ENCODE results near the gene OPTC.
"Not testable (repeated sequence)": the region's sequence is repeated elsewhere in the genome, so short reads cannot be mapped to it uniquely, and the experiment has no call there.

OPTC gene

DNA sequence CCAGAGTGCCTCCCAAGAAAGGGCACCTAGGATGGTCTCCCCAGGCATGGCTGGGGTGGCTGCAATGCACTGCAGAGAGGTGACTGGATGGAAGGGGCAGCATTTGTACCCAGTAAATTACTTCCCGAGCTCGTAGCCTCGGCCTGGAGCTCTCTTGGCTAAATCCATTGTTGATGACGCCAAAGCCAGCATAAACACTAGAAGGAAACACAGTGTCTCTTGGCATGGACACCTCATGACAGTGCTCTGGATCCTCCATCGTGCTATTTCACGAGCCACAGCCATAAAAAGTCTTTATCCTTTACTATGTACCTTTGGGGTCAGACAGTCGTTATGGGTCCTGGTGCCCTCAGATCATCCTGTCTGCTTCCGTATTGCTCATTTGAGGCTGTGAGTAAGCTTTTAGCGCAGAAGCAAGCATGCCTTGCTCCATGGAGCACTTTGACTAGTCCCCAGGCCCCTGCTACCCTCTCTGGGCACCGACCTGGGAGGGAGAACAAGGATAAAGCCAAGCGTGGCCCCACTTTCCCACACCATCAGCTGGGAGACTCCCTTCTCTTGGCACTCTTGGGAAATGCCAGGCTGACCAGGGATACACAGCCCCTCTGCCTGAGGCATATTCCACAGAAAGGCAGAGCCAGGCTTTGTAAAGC lies 28.7 kb upstream of the OPTC start:
- DNase-seq (no peak), ATAC-seq (no peak)

DNA sequence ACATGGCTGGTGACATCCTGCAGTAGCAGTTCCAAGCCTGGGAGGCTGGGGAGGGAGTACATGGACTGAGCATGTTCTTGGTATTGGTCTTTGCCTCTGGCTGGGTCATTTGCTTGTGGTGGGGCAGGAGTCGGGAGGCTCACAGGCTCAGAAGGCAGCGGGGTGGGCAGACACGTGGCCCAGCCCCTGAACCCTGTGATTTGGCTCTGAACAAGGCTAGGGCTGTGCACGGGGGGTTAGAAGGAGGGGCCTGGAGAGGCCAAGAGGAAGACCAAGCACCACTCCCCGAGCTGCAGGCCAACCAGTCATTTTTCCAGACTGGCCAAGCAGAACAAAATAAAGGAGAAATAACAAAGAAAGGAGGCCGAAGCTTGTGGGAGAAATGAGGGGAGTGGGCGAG lies 28.0 kb upstream of the OPTC start:
- ATAC-seq (no peak), DNase-seq (no peak)

DNA sequence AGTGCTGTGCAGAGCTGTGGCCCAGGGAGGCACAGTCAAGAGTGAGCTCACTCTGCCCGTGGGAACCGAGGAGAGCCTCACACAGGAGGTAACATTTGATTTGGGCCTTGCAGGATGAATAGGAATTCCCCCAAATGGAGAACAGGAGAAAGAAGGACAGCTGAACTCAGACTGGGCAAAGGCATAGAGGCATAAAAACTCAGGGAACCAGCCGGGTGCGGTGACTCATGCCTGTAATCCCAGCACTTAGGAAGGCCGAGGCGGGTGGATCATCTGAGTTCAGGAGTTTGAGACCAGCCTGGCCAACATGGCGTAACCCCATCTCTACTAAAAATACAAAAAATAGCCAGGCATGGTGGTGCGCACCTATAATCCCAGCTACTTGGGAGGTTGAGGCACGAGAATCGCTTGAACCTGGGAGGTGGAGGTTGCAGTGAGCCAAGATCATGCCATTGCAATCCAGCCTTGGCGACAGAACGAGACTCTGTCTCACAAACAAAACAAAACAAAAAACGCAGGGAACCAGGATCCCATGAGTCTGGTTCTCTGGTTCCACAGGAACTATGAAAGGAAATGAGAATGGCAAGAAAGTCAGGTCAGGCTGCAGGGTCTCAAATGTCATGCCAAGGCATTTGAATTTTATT lies 26.9 kb upstream of the OPTC start:
- DNase-seq, ATAC-seq: not testable (repeated sequence)

DNA sequence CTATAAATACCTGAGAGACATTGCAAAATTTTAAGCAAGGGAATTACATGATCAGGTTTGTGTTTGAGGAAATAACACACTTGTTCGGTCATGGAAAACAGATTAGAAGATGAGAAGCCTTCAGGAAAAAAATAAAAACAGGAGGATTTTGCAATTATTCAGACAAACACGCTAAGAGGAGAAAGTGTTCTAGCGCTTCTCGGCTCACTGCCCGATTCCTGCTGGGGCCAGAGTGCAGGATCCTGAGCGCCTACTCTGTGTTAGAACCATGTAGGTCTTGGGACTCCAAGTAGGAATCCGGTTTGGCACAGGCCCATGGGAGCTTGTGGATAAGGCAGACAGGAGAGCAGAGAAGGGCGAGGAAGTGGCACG lies 26.4 kb upstream of the OPTC start:
- no peak for DNase-seq
- ATAC-seq: no peak

DNA sequence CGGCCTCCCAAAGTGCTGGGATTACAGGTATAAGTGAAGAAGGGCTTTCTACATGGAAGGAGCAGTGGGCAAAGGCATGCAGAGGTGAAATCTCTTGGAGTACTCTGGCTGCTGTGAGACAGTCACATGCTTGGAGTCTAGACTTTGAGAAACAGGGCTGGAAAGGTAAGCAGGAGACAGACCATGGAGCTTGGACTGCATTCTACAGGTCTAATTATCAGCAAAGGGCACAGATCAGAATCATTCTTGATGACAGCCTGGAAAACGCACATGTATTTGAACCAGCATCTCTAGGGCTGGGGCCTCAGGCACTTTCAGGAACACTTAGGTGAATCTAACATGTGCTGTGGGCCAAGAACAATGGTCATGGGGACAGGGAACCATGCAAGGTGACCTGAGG lies 25.6 kb upstream of the OPTC start:
- ATAC-seq (no peak), DNase-seq (no peak)

DNA sequence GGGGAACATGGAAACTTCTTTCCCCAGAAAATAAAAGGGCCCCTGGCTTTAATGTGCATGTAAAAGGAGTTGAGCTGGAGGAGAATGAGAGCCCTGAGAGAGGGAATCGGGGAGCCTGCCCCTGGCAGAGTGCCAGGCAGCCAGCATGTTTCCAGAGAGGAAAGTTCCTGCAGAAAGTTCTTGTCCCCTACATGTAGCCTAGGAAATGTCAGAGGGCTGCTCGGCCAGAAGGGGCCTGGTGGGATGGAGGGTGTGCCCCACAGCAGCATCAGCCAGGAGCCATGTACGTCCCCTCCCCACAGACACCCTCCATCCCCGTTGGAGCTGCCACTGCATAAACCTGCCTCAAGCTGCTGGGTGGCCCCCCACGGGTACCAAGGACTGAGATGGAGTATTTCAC lies 23.7 kb upstream of the OPTC start:
- no peak for DNase-seq
- no peak for ATAC-seq

DNA sequence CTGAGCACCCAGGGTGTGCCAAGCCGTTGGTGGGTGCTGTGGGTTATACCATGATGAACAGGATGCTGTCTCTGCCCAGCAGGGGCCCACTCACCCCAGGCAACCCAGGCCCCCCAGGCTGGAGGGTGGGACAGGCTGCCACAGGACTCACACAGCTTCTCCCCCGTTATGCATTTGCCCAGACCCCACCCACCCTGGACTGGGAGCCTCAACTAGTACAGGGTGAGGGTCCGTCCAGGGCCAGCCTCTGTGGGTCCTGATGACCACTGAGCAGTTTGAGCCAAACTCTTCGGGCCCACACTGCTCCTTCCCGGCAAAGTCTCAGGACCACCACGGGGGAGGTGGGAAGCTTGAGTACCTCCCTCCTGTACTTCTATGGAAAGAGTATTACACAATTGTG lies 22.1 kb upstream of the OPTC start:
- ATAC-seq (no peak), DNase-seq (no peak)

DNA sequence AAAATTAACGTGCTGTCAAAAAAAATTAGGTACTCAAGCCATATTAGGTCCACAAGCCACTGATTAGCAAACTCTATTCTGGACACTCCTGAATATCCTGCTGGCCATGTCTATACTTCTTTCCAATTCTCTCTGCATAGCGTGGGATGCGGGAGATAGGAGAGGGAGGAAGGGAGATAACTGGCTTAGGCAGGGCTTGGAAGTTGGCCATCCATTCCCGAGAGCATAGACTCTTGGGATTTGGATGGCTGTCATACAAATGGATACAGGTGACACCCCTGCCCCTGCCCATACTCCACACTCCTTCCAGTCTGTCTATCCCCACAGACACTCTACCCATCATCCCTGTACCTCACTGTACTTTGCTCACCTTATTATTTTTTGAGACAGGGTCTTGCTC lies 20.7 kb upstream of the OPTC start:
- ATAC-seq (no peak), DNase-seq (no peak)

DNA sequence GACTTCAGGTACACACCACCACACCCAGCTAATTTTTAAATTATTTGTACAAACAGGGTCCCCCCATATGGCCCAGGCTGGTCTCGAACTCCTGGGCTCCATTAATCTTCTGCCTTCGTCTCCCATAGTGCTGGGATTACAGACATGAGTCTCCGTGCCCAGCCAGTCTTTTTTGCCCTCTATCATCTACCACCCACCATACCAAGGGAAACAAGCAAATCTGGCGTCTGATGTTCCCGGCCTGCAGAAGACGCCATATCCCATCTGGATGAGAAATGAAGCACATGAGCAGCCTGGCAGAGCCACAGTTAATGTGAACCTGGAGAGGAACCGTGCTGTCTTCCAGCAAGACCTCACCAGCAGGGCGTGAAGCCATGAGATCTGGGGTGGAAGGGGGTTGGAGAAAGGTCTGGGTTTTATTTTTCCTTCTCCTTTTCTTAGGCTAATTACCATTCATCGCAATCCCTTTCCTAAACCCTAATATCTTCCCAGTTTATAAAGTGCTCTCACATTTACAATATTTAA lies 20.1 kb upstream of the OPTC start:
- DNase-seq (no peak), ATAC-seq (no peak)

DNA sequence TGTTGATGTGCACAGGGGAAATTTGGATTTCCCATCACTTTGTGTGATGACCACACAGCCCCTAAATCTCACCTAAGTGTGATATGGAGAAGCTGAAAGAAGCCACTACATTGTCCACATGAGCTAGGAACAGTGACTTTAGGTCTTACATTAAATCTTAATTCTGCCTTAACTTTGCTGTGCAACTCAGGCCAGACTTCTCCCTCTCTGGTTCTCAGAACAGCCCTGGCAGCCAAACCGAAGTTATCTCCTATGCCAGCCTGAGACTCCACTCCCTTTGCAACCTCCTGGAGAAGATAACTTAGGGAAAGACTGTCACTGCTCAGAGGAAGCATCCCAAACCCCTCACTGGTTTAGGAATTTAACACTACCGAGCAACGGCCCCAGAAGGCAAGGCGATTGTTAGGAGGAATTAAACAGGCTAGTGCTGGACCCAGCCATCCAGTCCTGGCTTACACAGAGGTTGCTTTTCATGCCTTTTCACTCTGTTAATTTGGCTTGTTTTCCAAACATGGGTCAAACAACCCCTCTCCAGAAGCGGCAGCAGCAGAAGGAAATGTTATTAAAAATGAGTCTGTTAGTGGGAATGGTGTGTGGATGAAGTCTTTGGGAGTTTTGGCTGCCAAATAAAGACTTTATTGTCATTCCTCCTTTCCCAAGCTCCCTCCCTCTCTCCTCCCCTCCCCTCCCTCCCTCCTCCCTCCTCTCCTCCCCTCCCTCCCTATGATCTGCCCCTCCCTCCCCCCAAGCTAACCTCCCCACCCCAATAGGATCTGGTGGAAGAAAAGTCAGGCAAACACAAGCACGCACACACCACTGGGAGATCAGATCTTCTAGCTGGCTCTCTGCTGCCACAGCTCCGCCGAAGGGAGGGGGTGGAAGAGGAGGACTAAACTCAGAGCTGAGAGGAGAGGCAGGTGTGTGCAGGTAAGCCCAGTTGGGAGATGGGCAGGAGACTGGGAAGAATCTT lies 18.7 kb upstream of the OPTC start, which contains the start of gene PRELP:
PRELP (plus strand) TSS at position 795 of the 970 bp plus-strand sequence. CDS start 7,379 bp downstream, outside the sequence.
- ATAC-seq (no peak), DNase-seq (no peak)

DNA sequence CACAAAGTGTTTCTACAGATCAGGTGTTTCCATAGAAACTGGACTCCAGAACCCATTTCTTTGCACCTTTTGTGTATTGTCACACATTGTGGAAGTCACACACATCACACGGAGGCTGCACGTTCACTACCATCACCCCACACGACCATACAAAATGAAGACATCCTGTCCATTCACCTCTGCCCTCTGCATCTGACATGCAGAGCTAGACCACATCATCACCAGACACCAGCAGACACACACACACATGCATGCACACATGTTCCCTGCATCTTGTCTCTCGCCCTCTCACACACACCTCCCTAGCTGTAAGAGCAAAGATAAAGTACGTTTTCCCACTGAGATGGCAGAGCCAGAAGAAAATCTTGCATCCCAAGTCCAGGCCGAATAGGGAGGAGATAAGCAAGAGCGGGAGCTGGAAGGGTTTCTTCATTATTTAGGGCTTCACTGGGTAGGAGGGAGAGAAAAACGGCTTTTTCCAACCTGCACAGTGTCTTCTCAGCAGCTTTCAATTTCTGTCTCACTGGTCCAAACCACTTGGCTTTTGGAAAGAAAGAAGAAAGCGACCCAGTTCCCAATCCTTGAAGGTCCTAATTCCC lies 17.6 kb upstream of the OPTC start:
- ATAC-seq (no peak), DNase-seq (no peak)

DNA sequence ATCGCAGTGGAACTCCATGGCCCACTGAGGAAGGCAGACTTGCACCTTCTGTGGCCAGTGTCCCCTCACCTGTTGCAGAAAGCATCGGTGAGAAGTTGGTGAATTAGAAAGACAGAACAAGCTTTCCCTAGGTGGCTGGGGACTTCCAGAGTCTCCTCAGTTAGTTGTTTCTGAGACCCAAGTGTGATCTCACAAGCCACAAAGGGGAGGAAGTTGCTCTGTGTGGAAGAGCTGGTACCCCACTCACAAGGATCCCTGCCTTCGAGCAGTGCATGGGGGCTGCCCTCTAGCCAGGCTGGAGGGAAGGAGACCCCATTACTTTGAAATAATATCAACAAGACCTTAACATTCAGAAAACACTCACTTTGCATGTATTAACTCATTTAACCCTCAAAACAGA lies 16.2 kb upstream of the OPTC start:
- DNase-seq: no peak
- ATAC-seq: no peak

DNA sequence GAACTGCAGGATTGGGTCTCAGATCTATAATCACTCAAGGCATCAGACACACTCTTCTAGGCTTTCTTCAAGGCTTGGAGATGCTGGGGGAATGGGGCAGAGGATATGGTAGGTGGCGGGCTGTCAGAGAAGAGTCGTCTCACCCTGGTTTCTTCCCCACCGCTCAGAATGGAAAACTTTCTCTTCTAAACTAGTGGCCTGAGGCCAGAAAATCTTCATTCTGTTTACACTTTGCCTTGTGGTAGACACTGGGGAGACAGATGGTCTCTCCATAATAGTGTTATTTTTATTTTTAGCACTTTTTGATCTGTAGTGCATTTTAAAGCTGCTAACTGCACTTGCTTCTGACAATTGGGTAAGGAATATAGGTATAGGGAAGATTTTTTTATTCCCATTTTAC lies 15.7 kb upstream of the OPTC start:
- DNase-seq: no peak
- no peak for ATAC-seq

DNA sequence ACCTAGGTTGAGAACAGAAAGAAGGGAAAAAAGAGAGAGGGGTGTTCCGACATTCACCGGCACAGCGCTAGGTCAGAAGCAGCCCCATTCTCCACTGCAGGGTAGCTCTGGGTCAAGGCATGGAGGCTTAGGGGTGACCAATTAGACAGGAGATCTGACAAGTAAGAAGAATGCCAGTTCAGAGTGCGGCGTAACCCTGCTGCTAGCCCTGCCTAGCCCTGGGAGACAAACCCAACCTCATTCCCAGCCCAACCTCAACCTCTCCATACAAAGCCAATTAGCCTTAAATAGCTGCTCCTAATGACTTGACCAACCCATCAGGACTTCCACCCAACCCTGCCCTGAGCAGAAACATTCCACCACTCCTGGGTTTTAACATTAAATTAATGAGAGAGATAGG lies 15.0 kb upstream of the OPTC start:
- DNase-seq: no peak
- no peak for ATAC-seq

DNA sequence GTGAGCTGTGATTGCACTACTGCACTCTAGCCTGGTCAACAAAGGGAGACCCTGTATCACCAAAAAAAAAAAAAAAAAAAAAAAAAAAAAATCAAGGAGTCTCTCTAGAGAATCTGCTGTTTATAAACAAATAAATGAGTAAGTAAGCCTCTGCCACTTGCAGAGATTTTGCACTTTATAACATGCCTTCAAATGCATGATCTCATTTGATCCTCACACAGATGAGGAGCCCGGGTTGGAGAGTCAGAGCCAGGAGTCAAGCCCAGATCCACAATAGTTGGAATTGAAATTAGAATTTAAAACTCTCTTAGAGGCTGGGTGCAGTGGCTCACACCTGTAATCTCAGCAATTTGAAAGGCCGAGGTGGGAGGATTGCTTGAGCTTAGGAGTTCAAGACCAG lies 14.3 kb upstream of the OPTC start:
- no peak for ATAC-seq
- no peak for DNase-seq

DNA sequence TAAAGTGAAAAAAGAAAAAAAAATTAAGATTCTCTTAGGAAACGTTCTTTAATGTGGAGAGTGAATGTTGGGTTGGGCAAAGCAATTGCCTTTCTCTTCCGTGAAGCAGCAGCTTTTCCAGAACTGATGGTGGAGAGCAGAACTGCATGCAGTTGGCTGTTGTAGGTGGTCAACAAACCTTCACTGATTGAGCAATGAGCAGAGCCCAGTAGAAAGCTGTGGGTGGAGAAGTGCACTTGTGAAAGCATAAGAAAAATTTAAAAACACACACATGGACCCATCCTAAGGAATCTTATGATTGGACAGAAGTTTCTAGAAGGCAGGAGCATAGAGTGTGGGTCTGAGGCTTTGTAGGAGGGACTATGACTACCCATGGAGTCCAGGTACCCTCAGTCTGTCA lies 13.9 kb upstream of the OPTC start:
- no peak for ATAC-seq
- DNase-seq: no peak

DNA sequence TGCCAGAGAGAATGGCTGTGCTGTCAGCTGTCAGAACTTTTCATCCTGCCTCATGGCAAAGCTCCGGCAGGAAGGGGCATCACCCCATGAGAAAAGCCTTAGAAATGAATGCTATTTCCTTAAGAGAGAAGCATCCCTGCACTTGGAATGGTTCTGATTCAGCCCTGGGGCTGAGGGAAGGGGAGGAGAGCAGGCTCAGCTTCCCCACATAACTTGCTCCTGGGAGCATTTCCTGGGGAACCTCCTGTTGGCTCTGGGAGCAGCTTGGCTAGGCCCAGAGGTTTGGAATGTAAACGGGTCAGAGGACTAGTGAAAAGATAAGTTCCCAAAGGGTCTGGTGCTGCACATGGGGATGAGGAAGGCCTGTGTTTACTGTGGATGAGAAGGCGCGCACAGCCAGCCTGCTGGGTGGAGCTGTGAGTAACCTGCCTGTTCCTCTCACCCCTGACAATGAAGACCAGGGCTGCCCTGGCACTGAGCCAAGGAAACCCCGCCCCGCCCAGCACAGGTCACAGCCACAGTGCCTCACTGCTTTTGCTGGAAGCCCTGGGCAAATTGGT lies 13.3 kb upstream of the OPTC start:
- ATAC-seq: peak; percentile 31

DNA sequence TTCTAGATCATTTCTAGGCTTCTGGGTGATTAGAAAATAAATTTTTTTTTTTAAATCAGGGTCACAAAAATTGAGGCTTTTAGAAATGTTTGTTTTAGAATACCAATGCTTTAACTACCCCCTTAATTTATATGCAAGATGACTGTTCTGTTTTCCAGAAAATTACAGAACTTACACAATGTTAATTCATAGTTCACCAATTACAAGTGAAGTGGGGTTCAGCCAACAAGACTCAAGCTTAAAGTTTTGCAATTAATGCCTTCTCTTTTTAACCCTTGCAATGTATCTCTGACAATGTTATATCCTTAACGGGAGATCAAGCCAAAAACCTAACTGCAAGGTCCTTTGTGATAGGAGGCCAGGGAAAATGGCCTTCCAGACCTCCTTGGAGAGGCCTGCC lies 12.8 kb upstream of the OPTC start:
- no peak for DNase-seq
- no peak for ATAC-seq

More for the DNA sequence above, 13.3 kb upstream of the OPTC start:
- peak; percentile 29 for DNase-seq

DNA sequence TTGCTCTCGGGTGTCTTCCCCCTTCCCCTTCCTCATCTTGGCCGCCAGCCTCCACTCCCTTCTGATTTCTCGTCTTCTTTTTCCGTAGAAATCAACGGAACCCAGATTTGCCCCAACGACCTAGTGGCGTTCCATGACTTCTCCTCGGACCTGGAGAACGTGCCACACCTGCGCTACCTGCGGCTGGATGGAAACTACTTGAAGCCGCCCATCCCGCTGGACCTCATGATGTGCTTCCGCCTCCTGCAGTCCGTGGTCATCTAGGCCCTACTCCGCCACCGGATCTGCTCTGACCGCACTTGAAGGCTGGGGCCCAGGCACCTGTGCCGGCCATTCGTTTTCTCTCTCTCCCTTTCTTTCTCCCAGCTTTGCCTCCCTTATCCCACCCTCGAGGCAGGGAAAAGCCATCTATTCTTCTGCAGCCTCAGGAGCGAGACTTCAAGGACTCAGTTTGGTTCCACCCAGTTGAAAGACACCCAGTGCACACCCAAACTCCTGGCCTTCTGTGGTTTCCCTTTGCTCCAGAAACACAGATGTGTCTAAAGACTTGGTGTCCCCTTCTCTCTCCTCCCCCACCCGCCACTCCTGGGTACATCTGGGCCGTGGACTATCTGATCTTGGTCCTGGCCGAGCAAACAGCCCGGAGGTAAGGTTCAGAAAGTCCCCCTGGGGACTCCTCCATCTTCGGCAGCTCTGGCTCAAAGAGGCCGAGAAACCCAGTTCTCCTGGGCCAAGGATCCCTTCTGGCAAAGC lies 7.2 kb upstream of the OPTC start:
- ATAC-seq: no peak

DNA sequence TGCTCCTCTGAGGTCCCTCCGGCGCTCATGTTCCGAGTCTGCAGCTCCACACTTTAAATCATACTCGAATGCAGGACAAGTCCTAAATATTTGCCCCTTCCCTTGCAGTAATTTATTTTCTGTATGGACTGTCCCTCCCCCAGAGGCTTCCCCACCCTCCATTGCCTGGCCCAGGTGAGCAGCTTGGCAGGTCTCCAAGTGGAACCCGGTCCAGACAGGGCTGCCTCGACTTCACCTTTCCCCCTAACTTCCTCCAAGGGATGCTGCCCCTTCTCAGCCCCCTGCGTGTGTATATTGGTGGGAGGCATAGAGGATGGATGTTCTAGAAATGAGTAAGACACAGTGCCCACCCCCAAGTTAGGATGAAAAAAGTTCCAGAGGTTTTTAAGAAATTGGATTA lies 5.4 kb upstream of the OPTC start:
- DNase-seq: no peak
- no peak for ATAC-seq

More for the DNA sequence above, 7.2 kb upstream of the OPTC start:
- DNase-seq: no peak

DNA sequence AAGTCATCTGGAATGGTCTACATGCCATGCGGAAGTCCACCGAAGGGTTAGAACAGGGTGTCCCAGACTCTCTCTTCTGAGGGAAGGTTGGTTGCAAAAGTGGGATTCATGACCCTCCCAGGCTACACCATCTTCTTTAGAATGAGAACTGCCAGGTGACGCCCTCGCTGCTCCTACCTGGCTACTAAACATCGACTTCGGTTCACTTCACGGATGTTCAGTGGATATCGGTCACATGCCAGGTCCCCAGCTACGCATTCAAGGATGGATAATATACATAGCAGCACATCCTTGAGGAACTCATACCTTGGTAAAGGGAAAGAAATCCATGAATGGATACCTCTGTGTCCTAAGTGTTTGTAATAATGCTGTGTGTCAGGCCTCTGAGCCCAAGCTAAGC lies 3.3 kb upstream of the OPTC start:
- no peak for DNase-seq
- ATAC-seq: no peak
